AG09309 (cell line): Measurements from ENCODE around the gene OR5M10.
"Not testable (repeated sequence)": the region's sequence is repeated elsewhere in the genome, so short reads cannot be mapped to it uniquely, and the experiment has no call there.

Experiments used
- DNase-seq: peaks from one replicate; pipeline ENCODE4 v3.0.0-alpha.2; 2010; ENCODE audit warnings: low read depth
- H3K4me3 ChIP-seq: 2 replicates; pipeline ENCODE4 v1.5.1; 2011; ENCODE audit warnings: mild to moderate bottlenecking, low read depth, low read length, moderate library complexity; ENCODE audit not compliant: control insufficient read depth
- CTCF ChIP-seq: IDR thresholded peaks from 2 replicates; pipeline ENCODE4 v1.5.1; 2011; ENCODE audit warnings: mild to moderate bottlenecking, low read depth, low read length, inconsistent platforms; ENCODE audit not compliant: insufficient read depth, control insufficient read depth; ENCODE audit errors: missing control alignments

OR5M10 gene

GRCh38 chr11:56577621-56578020 lies at the start of gene OR5M10:
TSS of gene OR5M10 (minus strand) at chr11:56577721. CDS start at chr11:56577721, 0 bp downstream.
- TF ChIP-seq CTCF, result no peak
- no peak within 1 kb of the TSS for H3K4me3 ChIP-seq
- DNase-seq, result no peak

- H3K4me3 ChIP-seq, result no peak overlapping the region
- DNase-seq, result no peak
- no peak for TF ChIP-seq CTCF
Observed at GRCh38 chr11:56625946-56626345, 48.4 kb upstream of the OR5M10 start.

GRCh38 chr11:56624661-56625110 lies 47.2 kb upstream of the OR5M10 start:
- no peak overlapping the region for H3K4me3 ChIP-seq
- DNase-seq, result peak; percentile 10
- TF ChIP-seq CTCF, result peak; percentile 33

GRCh38 chr11:56611174-56611573 lies 33.7 kb upstream of the OR5M10 start:
- DNase-seq, result no peak
- no peak for TF ChIP-seq CTCF

GRCh38 chr11:56592088-56592717 lies 14.7 kb upstream of the OR5M10 start:
- DNase-seq, H3K4me3 ChIP-seq: not testable (repeated sequence)

More at GRCh38 chr11:56611174-56611573, 33.7 kb upstream of the OR5M10 start:
- no peak overlapping the region for H3K4me3 ChIP-seq

- no peak overlapping the region for H3K4me3 ChIP-seq
- no peak for DNase-seq
- no peak for TF ChIP-seq CTCF
Observed at GRCh38 chr11:56558574-56558973, 18.9 kb downstream of the OR5M10 start.

- H3K4me3 ChIP-seq, DNase-seq: not testable (repeated sequence)
Observed at GRCh38 chr11:56554691-56555090, 22.8 kb downstream of the OR5M10 start.

GRCh38 chr11:56545531-56545930 lies 32.0 kb downstream of the OR5M10 start:
- TF ChIP-seq CTCF, result no peak
- DNase-seq, result no peak

More at GRCh38 chr11:56545531-56545930, 32.0 kb downstream of the OR5M10 start:
- H3K4me3 ChIP-seq, result no peak overlapping the region
